ENCODE data around the gene B4GALT3. TPM values are rescaled to one million over a fixed set of nuclear protein-coding genes. Genes with fewer than 3 reads are reported as not detected.

Gene B4GALT3
- total RNA-seq, 2 experiments from 2014 or later = 36.2 to 41.7 TPM

GRCh38 chr1:161127649-161128048 lies 49.7 kb downstream of the B4GALT3 start:
- Histone ChIP-seq H4K20me1 (ENCODE audit: insufficient read depth, low read length) (no peaks in the 10 kb centered on the region), H3K27ac (ENCODE audit: low read depth, low read length, poor library complexity, severe bottlenecking) (no peak overlapping the region), H3K4me3 (ENCODE audit: low read depth, low read length, poor library complexity, severe bottlenecking) (no peak overlapping the region), H3K4me1 (ENCODE audit: insufficient read depth, low read length, poor library complexity, severe bottlenecking) (peaks cover 19% of the 10 kb centered on the region), H2AFZ (ENCODE audit: low read length) (no peak overlapping the region), H3K36me3 (ENCODE audit: insufficient read depth, low read length) (peaks cover 77% of the 10 kb centered on the region), H3K9me2 (ENCODE audit: insufficient read depth, low read length) (no peaks in the 10 kb centered on the region), H3K79me2 (ENCODE audit: insufficient read depth, low read depth, low read length) (peaks cover 18% of the 10 kb centered on the region; the same call in 1 of the 2 replicates), H3K4me2 (ENCODE audit: low read length) (no peak overlapping the region), H3K9me3 (ENCODE audit: low read length) (no peaks in the 10 kb centered on the region)
- no TSS peak for BruUV-seq (replicated peaks)
- CTCF ChIA-PET (ENCODE audit: unreplicated experiment) = interaction anchor here (0.6 to 0.9 kb wide), 2 partner anchors 12 to 58 kb away, joined by 3 to 6 read pairs; no protein-coding TSS in a partner anchor
- POLR2A ChIA-PET = interaction anchor here (0.6 to 1.6 kb wide), 4 partner anchors 9 to 102 kb away, joined by 3 to 6 read pairs (median 4); no protein-coding TSS in a partner anchor
- TF ChIP-seq CTCF (conservative IDR thresholded peaks at IDR 0.05; ENCODE audit: low read length) = no peak
- no peak for TF ChIP-seq EZH2phosphoT487 (IDR thresholded peaks at IDR 0.05; ENCODE audit: borderline replicate concordance, low read depth, low read length)
- no peak for DNase-seq (ENCODE audit: low spot score)
- intact Hi-C loops (cut with micrococcal nuclease; ENCODE audit: unreplicated experiment) = no loop called here

- Histone ChIP-seq H3K4me1 (ENCODE audit: insufficient read depth, low read length, poor library complexity, severe bottlenecking) (peaks cover 18% of the 10 kb centered on the region), H4K20me1 (ENCODE audit: insufficient read depth, low read length) (peaks cover 6% of the 10 kb centered on the region; the same call in 1 of the 2 replicates), H3K79me2 (ENCODE audit: insufficient read depth, low read depth, low read length) (peaks cover 9% of the 10 kb centered on the region; the same call in 1 of the 2 replicates), H3K4me3 (ENCODE audit: low read depth, low read length, poor library complexity, severe bottlenecking) (no peak overlapping the region), H3K9me2 (ENCODE audit: insufficient read depth, low read length) (no peaks in the 10 kb centered on the region), H3K4me2 (ENCODE audit: low read length) (no peak overlapping the region), H3K9me3 (ENCODE audit: low read length) (no peaks in the 10 kb centered on the region), H2AFZ (ENCODE audit: low read length) (no peak overlapping the region), H3K36me3 (ENCODE audit: insufficient read depth, low read length) (peaks cover 79% of the 10 kb centered on the region), H3K27ac (ENCODE audit: low read depth, low read length, poor library complexity, severe bottlenecking) (no peak overlapping the region)
- BruUV-seq (replicated peaks) = no TSS peak
- intact Hi-C loops (cut with micrococcal nuclease; ENCODE audit: unreplicated experiment) = no loop called here
- POLR2A ChIA-PET = no interaction called here
- TF ChIP-seq EZH2phosphoT487 (IDR thresholded peaks at IDR 0.05; ENCODE audit: borderline replicate concordance, low read depth, low read length) (no peak), CTCF (conservative IDR thresholded peaks at IDR 0.05; ENCODE audit: low read length) (no peak)
- CTCF ChIA-PET (ENCODE audit: unreplicated experiment) = no interaction called here
- DNase-seq (ENCODE audit: low spot score) = no peak
These were observed 54.3 kb downstream of the B4GALT3 start for GRCh38 chr1:161122967-161123366.

DNA sequence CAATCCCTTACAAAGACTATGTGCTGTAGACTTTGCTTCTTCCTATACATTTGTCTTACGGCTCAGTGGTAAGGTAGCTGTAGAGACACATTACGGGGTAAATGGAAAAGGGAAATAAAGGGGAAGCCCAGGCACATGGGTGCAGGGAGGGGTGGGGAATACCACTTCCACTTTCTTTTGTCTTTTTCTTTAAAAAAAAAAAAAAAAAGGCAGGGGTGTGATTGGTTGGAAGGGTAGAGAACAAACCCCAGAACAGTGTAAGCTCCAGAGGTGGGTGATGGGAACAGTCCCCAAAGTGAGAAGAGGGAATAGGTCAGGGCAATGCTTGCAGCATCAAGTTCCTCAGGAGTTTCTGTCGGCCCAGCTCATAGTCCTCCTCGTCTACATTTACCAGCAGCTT lies 55.5 kb downstream of the B4GALT3 start:
- Histone ChIP-seq H4K20me1 (ENCODE audit: insufficient read depth, low read length) (peaks cover 6% of the 10 kb centered on the region; the same call in 1 of the 2 replicates), H3K36me3 (ENCODE audit: insufficient read depth, low read length) (peaks cover 68% of the 10 kb centered on the region), H3K9me2 (ENCODE audit: insufficient read depth, low read length) (no peaks in the 10 kb centered on the region), H3K4me2 (ENCODE audit: low read length) (no peak overlapping the region), H3K27ac (ENCODE audit: low read depth, low read length, poor library complexity, severe bottlenecking) (no peak overlapping the region), H2AFZ (ENCODE audit: low read length) (no peak overlapping the region), H3K4me1 (ENCODE audit: insufficient read depth, low read length, poor library complexity, severe bottlenecking) (peaks cover 22% of the 10 kb centered on the region), H3K79me2 (ENCODE audit: insufficient read depth, low read depth, low read length) (peaks cover 19% of the 10 kb centered on the region), H3K9me3 (ENCODE audit: low read length) (no peaks in the 10 kb centered on the region), H3K4me3 (ENCODE audit: low read depth, low read length, poor library complexity, severe bottlenecking) (no peak overlapping the region)
- CTCF ChIA-PET (ENCODE audit: unreplicated experiment) = no interaction called here
- TF ChIP-seq CTCF (conservative IDR thresholded peaks at IDR 0.05; ENCODE audit: low read length) = no peak
- TF ChIP-seq EZH2phosphoT487 (IDR thresholded peaks at IDR 0.05; ENCODE audit: borderline replicate concordance, low read depth, low read length) = no peak
- POLR2A ChIA-PET = interaction anchor here (1.6 kb wide), 1 partner anchor 10 kb away, joined by 10 read pairs; the partner anchor contains the start of gene DEDD
- no TSS peak for BruUV-seq (replicated peaks)
- intact Hi-C loops (cut with micrococcal nuclease; ENCODE audit: unreplicated experiment) = no loop called here
- no peak for DNase-seq (ENCODE audit: low spot score)

Data from OCI-LY7 (cell line).